ENCODE measurements around the gene CALHM6. TPM values are rescaled to one million over a fixed set of nuclear protein-coding genes. Genes with fewer than 3 reads are reported as not detected.

CALHM6 gene
- total RNA-seq, 4 donors from 2014 or later: 1.2 to 3.0 TPM; not detected in 2

- no peak overlapping the region for H3K27ac ChIP-seq (replicated peaks in 1 of 4)
- peaks cover 9 to 62% (median 18%) of the 10 kb centered on the region in 4 donors for H3K36me3 ChIP-seq
- H3K27me3 ChIP-seq: no peaks in the 10 kb centered on the region
- 91% methylated on average over 4 of the region's 4 CpGs for WGBS
- H3K9me3 ChIP-seq: no peaks in the 10 kb centered on the region
- DNase-seq (ENCODE audit: extremely low spot score): no peak
- no peaks in the 10 kb centered on the region for H3K4me1 ChIP-seq
- H3K4me3 ChIP-seq: no peak overlapping the region
- no peak for TF ChIP-seq POLR2AphosphoS5 (IDR thresholded peaks at IDR 0.05)
- no peak for TF ChIP-seq POLR2A (IDR thresholded peaks at IDR 0.05; ENCODE audit: low read depth)
- TF ChIP-seq CTCF (IDR thresholded peaks at IDR 0.05): no peak
- TF ChIP-seq EP300 (IDR thresholded peaks at IDR 0.05): no peak
- intact Hi-C loops (cut with DNase I): no loop called here
These were observed 30.3 kb upstream of the CALHM6 start for GRCh38 chr6:116430860-116431259.

- Histone ChIP-seq H3K36me3 (peaks cover 9 to 64% (median 20%) of the 10 kb centered on the region in 4 donors), H3K4me3 (no peak overlapping the region), H3K4me1 (no peaks in the 10 kb centered on the region), H3K27ac (replicated peaks in 1 of 4) (no peak overlapping the region), H3K27me3 (no peaks in the 10 kb centered on the region), H3K9me3 (no peaks in the 10 kb centered on the region)
- TF ChIP-seq POLR2AphosphoS5 (IDR thresholded peaks at IDR 0.05) (no peak), CTCF (IDR thresholded peaks at IDR 0.05) (no peak), EP300 (IDR thresholded peaks at IDR 0.05) (no peak), POLR2A (IDR thresholded peaks at IDR 0.05; ENCODE audit: low read depth) (no peak)
- intact Hi-C loops (cut with DNase I): no loop called here
- DNase-seq (ENCODE audit: extremely low spot score): no peak
These were observed 29.1 kb upstream of the CALHM6 start for GRCh38 chr6:116431964-116432595.

GRCh38 chr6:116433206-116433712 is 27.9 kb upstream of the CALHM6 start:
- no peaks in the 10 kb centered on the region for H3K4me1 ChIP-seq
- WGBS: 91% methylated on average over 4 of the region's 4 CpGs
- no peaks in the 10 kb centered on the region for H3K27me3 ChIP-seq
- no peak for TF ChIP-seq CTCF (IDR thresholded peaks at IDR 0.05)
- no peak for TF ChIP-seq EP300 (IDR thresholded peaks at IDR 0.05)
- TF ChIP-seq POLR2AphosphoS5 (IDR thresholded peaks at IDR 0.05): no peak
- no peak for TF ChIP-seq POLR2A (IDR thresholded peaks at IDR 0.05; ENCODE audit: low read depth)
- DNase-seq (ENCODE audit: extremely low spot score): no peak
- H3K36me3 ChIP-seq: peaks cover 9 to 55% (median 13%) of the 10 kb centered on the region in 4 donors
- H3K27ac ChIP-seq (replicated peaks in 1 of 4): no peak overlapping the region
- H3K4me3 ChIP-seq: no peak overlapping the region
- intact Hi-C loops (cut with DNase I): no loop called here
- no peaks in the 10 kb centered on the region for H3K9me3 ChIP-seq

GRCh38 chr6:116434056-116434725 is 27.0 kb upstream of the CALHM6 start:
- Histone ChIP-seq H3K4me1 (no peaks in the 10 kb centered on the region), H3K4me3 (no peak overlapping the region), H3K27me3 (no peaks in the 10 kb centered on the region), H3K36me3 (peaks cover 9 to 49% (median 13%) of the 10 kb centered on the region in 4 donors), H3K27ac (replicated peaks in 1 of 4) (no peak overlapping the region), H3K9me3 (no peaks in the 10 kb centered on the region)
- DNase-seq (ENCODE audit: extremely low spot score): no peak
- intact Hi-C loops (cut with DNase I): no loop called here
- TF ChIP-seq EP300 (IDR thresholded peaks at IDR 0.05) (no peak), POLR2A (IDR thresholded peaks at IDR 0.05; ENCODE audit: low read depth) (no peak), CTCF (IDR thresholded peaks at IDR 0.05) (no peak), POLR2AphosphoS5 (IDR thresholded peaks at IDR 0.05) (no peak)
- 96% methylated on average over 1 of the region's 1 CpG for WGBS
